ENCODE data around the gene WDR73. TPM values are rescaled to one million over a fixed set of nuclear protein-coding genes. Genes with fewer than 3 reads are reported as not detected.
A peak's percentile ranks its signal among the peaks of the same experiment; 100 is the strongest.
"Not testable (repeated sequence)": the region's sequence is repeated elsewhere in the genome, so short reads cannot be mapped to it uniquely, and the experiment has no call there.

Gene WDR73
- polyA plus RNA-seq (2012; ENCODE audit: low read depth, missing spikeins): 12.5 TPM

DNA sequence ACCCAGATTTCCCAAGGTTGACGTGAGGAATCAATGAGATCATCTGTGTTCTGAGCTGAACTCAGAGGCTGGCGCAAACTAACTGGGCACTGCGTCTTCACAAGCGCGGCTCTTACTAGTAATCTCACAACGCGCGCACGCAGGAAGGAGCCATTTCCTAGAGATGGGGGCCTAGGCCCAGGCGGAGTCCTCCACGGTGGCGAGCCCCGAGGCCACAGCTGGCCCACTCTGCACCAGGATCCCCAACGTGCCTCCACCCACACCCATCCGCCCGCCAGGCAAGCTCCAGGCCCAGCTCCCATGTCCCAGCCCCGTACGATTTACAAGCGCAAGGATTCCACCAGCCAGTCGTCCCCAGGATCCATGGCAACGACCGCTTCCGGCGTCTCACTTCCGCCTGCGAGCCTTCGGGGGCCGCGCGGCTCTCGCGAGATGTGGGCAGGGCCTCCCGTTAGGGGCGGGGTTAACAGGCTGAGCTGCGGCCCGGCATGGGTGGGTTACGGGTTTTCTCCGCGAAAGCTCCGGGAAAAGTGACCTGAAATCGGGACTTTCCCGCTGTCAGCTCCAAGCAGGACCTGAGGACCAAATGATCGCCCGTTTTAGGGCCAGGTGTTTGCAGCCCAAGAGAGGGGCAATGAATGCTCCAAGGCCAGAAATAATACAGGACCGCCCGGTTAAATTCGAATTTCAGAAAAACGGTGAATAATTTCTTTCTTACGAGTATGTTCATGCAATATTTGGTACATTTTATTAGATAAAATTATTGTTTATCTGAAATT is at the start of gene WDR73:
Gene WDR73 (minus strand): TSS at position 374 of the 779 bp plus-strand sequence. CDS start 9 bp downstream, at position 365.
- FAIRE-seq: peak; percentile 94
- peak; percentile 85 for DNase-seq (ENCODE audit: insufficient read length, low spot score)
- TF ChIP-seq POU2F2 (IDR thresholded peaks at IDR 0.05; ENCODE audit: low read depth, low read length): peak; percentile 26
- peak; percentile 74 for TF ChIP-seq POLR2AphosphoS5 (IDR thresholded peaks at IDR 0.05; ENCODE audit: low read depth, low read length)
- TF ChIP-seq TAF1 (IDR thresholded peaks at IDR 0.05; ENCODE audit: low read depth, low read length): peak; percentile 73
- peak; percentile 72 for TF ChIP-seq POLR2A (IDR thresholded peaks at IDR 0.05; ENCODE audit: low read depth, low read length)
- TF ChIP-seq SPI1 (IDR thresholded peaks at IDR 0.05; ENCODE audit: low read depth, low read length): peak; percentile 67
- TF ChIP-seq PAX5 (IDR thresholded peaks at IDR 0.05; ENCODE audit: insufficient read depth, low read length, severe bottlenecking): peak; percentile 46

DNA sequence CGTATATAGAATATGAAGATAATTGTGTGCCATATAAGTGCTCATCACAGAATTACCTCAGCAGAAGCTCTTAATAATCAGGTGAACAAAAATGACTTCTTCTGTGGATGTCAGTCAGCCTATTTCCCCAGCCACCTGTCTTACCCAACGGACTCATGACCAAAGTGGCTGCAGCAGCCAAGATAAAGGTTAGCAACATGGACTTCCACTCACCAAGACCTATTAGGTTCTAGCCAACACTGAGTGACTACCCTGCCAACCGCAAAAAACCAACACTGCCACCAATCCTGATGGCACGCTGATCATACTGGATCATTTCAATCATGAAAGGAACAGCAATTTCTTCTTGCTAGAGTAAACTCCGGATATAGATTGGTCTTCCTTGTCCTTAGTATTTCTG is 49.7 kb upstream of the WDR73 start:
- TF ChIP-seq POLR2AphosphoS5 (IDR thresholded peaks at IDR 0.05; ENCODE audit: low read depth, low read length) (no peak), SPI1 (IDR thresholded peaks at IDR 0.05; ENCODE audit: low read depth, low read length) (no peak), PAX5 (IDR thresholded peaks at IDR 0.05; ENCODE audit: insufficient read depth, low read length, severe bottlenecking) (no peak), POLR2A (IDR thresholded peaks at IDR 0.05; ENCODE audit: low read depth, low read length) (no peak), TAF1 (IDR thresholded peaks at IDR 0.05; ENCODE audit: low read depth, low read length) (no peak), POU2F2 (IDR thresholded peaks at IDR 0.05; ENCODE audit: low read depth, low read length) (no peak)
- FAIRE-seq (no peak), DNase-seq (ENCODE audit: insufficient read length, low spot score) (no peak)

DNA sequence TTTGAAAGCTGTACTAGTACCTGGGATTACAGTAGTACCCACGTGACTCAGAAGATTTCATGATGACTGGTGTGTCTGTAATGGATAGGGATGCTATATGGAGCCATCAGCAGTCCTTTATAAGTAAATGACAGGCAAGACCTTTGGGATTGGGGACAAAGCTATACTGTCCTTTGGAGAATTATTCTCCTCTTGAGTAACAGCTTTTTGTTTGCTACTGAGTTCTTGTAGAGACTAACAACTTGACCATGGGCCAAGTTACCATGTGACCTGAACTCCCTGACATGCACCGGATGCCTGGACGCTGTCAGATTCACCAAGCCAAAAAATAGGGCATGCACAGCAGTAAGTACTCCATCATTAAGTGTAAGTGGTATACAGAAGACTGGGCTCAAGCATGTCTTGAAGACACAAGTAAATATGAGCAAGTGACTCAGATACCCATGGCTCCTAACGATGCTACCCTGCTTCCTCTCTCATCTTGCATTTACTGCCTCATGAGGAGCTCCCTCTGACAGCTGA is 48.9 kb upstream of the WDR73 start:
- TF ChIP-seq POLR2AphosphoS5 (IDR thresholded peaks at IDR 0.05; ENCODE audit: low read depth, low read length): no peak
- no peak for DNase-seq (ENCODE audit: insufficient read length, low spot score)
- no peak for FAIRE-seq

DNA sequence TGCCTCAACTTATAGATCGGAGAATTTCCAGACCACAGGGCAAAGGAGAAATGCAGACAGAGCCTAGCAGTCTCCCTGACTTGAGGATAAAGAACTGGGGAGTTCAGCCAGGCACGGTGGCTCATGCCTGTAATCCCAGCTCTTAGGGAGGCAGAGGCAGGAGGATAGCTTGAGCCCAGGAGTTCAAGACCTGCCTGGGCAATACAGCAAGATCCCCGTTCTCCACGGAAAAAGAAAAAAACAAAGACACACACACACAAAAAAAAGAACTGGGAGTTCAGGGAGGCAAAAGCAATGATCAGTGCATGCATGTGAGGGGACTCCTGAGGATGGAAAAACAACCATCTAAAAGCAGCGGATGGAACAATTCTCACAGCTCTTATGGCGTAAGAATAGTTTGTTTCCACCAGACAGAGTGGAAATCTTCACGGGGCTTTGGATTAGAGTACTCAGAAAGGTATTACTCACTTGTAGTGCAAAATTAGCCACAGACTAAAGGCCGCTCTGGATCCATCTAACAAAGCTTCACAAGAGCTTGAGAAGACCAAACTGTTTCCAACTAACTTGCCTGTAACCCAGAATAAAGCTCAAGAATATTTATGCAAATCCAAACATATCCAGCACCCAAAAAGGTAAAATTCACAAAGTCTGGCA is 45.6 kb upstream of the WDR73 start:
- TF ChIP-seq TAF1 (IDR thresholded peaks at IDR 0.05; ENCODE audit: low read depth, low read length) (no peak), PAX5 (IDR thresholded peaks at IDR 0.05; ENCODE audit: insufficient read depth, low read length, severe bottlenecking) (no peak)
- DNase-seq (ENCODE audit: insufficient read length, low spot score) (no peak), FAIRE-seq (no peak)

DNA sequence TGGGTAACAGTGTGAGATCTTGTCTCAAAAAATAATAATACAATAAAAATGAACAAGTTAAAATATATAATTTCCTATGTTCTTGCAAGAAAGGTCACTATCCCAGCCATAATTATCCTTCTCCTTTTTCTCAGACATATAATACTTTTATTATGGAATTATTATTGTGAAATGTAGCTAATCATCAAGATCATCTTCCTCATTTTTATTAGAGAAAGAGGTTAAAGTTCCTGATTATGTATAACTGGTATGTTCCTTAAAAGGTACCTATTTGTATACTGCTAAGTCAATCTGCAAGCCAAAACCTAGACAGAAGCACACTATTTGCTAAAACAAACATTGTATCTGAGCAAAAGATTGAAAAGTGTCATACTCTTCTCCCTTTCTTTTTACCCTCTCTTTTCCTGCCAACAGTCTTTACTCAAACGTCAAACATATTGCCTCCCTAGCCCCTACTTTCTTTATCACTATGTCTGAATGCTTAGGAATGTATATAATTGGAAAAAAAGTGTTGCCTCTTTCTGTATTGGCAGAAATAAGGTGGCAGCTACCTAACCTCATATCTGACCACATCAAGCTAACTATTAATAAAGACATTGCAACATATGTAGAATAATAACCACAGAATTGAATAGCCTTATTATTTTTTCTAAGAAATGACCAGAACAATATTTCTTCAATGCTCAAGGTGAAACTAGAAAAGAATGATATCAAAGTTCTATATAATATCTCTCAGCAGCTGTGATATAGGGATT is 43.3 kb upstream of the WDR73 start:
- FAIRE-seq (peak; percentile 40), DNase-seq (ENCODE audit: insufficient read length, low spot score) (no peak)
- TF ChIP-seq SPI1 (IDR thresholded peaks at IDR 0.05; ENCODE audit: low read depth, low read length): no peak
- TF ChIP-seq POLR2AphosphoS5 (IDR thresholded peaks at IDR 0.05; ENCODE audit: low read depth, low read length): no peak
- TF ChIP-seq POU2F2 (IDR thresholded peaks at IDR 0.05; ENCODE audit: low read depth, low read length): no peak
- no peak for TF ChIP-seq PAX5 (IDR thresholded peaks at IDR 0.05; ENCODE audit: insufficient read depth, low read length, severe bottlenecking)
- no peak for TF ChIP-seq POLR2A (IDR thresholded peaks at IDR 0.05; ENCODE audit: low read depth, low read length)
- TF ChIP-seq TAF1 (IDR thresholded peaks at IDR 0.05; ENCODE audit: low read depth, low read length): no peak

DNA sequence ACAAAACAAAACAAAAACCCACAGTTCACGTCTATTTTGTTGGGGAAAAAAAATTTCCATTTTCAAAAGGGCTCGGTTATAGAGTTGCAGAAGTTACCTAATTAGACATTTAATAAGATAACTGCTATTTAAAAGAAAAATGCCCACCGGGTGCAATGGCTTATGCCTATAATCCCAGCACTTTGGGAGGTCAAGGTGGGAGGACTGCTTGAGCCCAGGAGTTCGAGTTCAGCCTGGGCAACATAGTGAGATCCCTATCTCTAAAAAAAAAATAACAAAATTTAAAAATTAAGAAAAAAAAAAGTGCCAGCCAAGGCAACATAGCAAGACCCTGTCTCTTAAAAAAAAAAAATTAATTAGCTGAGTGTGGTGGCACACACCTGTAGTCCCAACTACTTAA is 42.7 kb upstream of the WDR73 start:
- FAIRE-seq: no peak
- TF ChIP-seq SPI1 (IDR thresholded peaks at IDR 0.05; ENCODE audit: low read depth, low read length) (no peak), PAX5 (IDR thresholded peaks at IDR 0.05; ENCODE audit: insufficient read depth, low read length, severe bottlenecking) (no peak), TAF1 (IDR thresholded peaks at IDR 0.05; ENCODE audit: low read depth, low read length) (no peak), POU2F2 (IDR thresholded peaks at IDR 0.05; ENCODE audit: low read depth, low read length) (no peak), POLR2AphosphoS5 (IDR thresholded peaks at IDR 0.05; ENCODE audit: low read depth, low read length) (no peak)

DNA sequence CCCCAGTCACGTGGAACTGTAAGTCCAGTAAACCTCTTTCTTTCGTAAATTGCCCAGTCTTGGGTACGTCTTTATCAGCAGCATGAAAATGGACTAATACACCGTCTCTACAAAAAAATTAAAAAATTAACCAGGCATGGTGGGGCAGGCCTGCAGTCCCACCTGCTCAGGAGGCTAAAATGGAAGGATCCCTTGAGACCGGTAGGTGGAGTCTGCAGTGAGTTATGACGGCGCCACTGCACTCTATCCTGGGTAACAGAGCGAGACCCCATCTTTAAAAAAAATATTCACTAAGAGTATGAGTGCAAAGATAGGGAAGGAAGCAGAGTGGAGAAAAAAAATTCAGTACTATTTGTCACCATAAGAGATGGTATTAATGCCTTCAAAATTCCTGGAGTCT is 36.3 kb upstream of the WDR73 start:
- DNase-seq (ENCODE audit: insufficient read length, low spot score): no peak
- TF ChIP-seq POLR2AphosphoS5 (IDR thresholded peaks at IDR 0.05; ENCODE audit: low read depth, low read length) (no peak), TAF1 (IDR thresholded peaks at IDR 0.05; ENCODE audit: low read depth, low read length) (no peak), POU2F2 (IDR thresholded peaks at IDR 0.05; ENCODE audit: low read depth, low read length) (no peak), PAX5 (IDR thresholded peaks at IDR 0.05; ENCODE audit: insufficient read depth, low read length, severe bottlenecking) (no peak), POLR2A (IDR thresholded peaks at IDR 0.05; ENCODE audit: low read depth, low read length) (no peak), SPI1 (IDR thresholded peaks at IDR 0.05; ENCODE audit: low read depth, low read length) (no peak)

More for the DNA sequence above, 42.7 kb upstream of the WDR73 start:
- no peak for DNase-seq (ENCODE audit: insufficient read length, low spot score)

DNA sequence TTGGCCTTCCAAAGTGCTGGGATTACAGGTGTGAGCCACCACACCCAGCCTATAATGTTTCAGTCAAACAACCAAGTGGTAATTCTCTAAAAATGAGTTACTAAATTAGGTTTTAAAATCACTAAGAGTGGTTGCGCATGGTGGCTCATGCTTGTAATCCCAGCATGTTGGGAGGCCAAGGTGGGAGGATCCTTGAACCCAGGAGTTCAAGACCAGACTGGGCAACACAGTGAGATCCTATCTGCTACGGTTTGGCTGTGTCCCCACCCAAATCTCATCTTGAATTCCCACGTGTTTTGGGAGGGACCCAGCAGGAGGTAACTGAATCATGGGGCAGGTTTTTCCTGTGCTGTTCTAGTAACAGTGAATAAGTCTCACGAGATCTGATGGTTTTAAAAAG is 35.8 kb upstream of the WDR73 start:
- no peak for DNase-seq (ENCODE audit: insufficient read length, low spot score)
- no peak for FAIRE-seq
- no peak for TF ChIP-seq TAF1 (IDR thresholded peaks at IDR 0.05; ENCODE audit: low read depth, low read length)
- TF ChIP-seq POLR2AphosphoS5 (IDR thresholded peaks at IDR 0.05; ENCODE audit: low read depth, low read length): no peak
- TF ChIP-seq POU2F2 (IDR thresholded peaks at IDR 0.05; ENCODE audit: low read depth, low read length): no peak
- TF ChIP-seq SPI1 (IDR thresholded peaks at IDR 0.05; ENCODE audit: low read depth, low read length): no peak
- TF ChIP-seq PAX5 (IDR thresholded peaks at IDR 0.05; ENCODE audit: insufficient read depth, low read length, severe bottlenecking): no peak
- TF ChIP-seq POLR2A (IDR thresholded peaks at IDR 0.05; ENCODE audit: low read depth, low read length): no peak

More for the DNA sequence above, 36.3 kb upstream of the WDR73 start:
- no peak for FAIRE-seq

DNA sequence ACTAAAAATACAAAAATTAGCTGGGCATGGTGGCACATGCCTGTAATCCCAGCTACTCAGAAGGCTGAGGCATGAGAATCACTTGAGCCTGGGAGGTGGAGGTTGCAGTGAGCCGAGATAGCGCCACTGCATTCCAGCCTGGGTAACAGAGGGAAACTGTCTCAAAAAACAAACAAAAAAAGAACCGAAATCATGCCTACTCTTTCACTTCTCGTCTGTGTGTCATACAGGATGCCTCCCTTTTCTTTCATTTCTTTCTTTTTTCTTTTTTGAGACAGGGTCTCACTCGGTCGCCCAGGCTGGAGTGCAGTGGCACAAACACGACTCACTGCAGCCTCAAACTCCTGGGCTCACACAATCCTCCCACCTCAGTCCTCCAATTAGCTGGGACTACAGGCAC is 32.4 kb upstream of the WDR73 start:
- peak; percentile 83 for TF ChIP-seq SPI1 (IDR thresholded peaks at IDR 0.05; ENCODE audit: low read depth, low read length)
- not testable (repeated sequence) for DNase-seq (ENCODE audit: insufficient read length, low spot score); FAIRE-seq

Data from GM12891 (cell line).